ENCODE measurements around the gene C19orf12.

The C19orf12 gene

GRCh38 chr19:29662278-29662603, 52.8 kb downstream of the C19orf12 start:
- no peak for DNase-seq

GRCh38 chr19:29660835-29661234, 54.2 kb downstream of the C19orf12 start:
- no peak for DNase-seq

- DNase-seq: no peak
Observed at GRCh38 chr19:29658221-29658991, 56.7 kb downstream of the C19orf12 start.

- DNase-seq: no peak
Observed at GRCh38 chr19:29655648-29656335, 59.3 kb downstream of the C19orf12 start.

GRCh38 chr19:29653398-29653797, 61.7 kb downstream of the C19orf12 start:
- DNase-seq: no peak

GRCh38 chr19:29651622-29652394, 63.3 kb downstream of the C19orf12 start:
- no peak for DNase-seq

- DNase-seq: no peak
Observed at GRCh38 chr19:29650772-29651387, 64.2 kb downstream of the C19orf12 start.
